Hypothalamus (tissue), 51 donors: ENCODE results near the gene FBXW10.
"Not testable (repeated sequence)": the region's sequence is repeated elsewhere in the genome, so short reads cannot be mapped to it uniquely, and the experiment has no call there.

Experiments
- DNase-seq, 51 donors: peaks; one replicate each; lab custom pipeline; 2025; lab: John Stamatoyannopoulos, UW

FBXW10 gene

DNA sequence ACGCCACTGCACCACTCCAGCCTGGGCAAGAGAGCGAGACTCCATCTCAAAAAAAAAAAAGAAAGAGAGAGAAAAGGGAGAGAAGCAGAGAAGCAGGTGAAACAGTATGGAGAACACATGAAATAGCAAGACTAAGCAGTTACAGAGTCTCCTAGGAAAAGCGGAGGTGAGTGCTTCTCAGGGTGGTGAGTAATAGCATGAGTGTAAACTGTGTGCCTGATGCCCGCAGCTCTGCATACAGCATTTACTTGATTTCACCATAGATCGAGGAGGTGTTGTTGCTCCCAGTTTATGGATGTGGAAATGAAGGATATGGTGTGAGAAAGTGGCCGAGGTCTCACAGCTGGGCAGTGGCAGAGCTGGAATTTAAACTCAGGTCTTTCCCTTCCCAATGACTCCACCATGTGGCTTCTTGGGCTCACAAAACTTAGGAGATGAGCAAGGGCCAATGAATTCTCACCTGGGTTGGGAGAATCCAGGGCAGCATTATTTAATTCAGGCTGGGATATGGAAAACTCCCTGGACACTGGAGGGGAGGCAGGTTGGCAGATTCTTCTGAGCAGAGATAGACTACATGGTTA is 10.1 kb downstream of the FBXW10 start:
- not testable (repeated sequence) for DNase-seq

DNA sequence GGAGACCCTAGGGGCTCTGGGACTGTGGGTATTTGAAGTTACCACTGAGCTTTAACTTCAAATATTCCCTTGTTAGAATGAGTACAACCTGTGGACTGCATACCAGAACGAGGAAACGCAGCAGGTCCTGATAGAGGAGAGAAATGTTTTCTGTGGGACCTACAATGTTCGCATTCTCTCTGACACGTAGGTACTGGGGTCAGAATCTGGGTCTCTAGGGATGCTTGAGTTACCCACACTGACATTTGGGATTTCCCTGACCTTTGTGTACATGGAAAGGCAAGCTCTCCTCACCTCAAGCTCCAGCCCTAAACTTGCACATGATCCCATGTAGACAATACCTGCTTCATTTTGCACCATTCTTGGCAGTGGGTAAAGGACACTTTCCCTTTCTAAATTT is 12.1 kb downstream of the FBXW10 start:
- not testable (repeated sequence) for DNase-seq

- not testable (repeated sequence) for DNase-seq
These were observed 13.7 kb downstream of the FBXW10 start for GRCh38 chr17:18757368-18758044.

DNA sequence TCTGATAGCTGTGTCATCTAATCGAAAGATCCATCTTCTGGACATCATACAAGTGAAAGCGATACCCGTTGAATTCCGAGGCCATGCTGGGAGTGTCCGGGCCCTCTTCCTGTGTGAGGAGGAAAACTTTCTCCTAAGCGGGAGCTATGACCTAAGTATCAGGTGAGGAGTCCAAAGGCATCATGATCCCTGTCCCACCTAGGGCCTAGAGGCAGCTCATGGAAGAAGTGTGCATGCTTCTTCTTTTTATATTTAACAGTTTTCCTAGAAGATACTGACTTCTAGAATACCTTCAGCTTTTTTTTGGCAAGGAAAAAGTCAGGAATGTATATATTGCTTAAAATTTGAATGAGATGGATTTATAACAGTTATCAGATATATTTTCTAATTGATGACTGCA is 14.5 kb downstream of the FBXW10 start:
- DNase-seq = not testable (repeated sequence)

DNA sequence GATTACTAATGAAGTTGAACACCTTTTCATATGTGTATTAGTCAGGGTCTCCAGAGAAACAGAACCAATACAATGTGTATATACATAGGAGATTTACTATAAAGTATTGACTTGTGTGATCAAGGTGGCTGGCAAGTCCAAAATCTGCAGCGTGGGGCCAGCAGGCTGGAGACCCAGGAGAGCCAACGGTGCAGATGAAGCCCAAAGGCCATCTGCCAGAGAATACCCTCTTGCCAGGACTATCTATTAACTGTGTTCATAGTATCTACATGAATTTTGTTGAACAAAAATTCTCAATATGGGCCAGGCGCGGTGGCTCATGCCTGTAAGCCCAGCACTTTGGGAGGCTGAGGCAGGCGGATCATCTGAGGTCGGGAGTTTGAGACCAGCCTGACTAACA is 16.4 kb downstream of the FBXW10 start:
- not testable (repeated sequence) for DNase-seq

- not testable (repeated sequence) for DNase-seq
These were observed 26.7 kb downstream of the FBXW10 start for GRCh38 chr17:18770572-18770971.

- not testable (repeated sequence) for DNase-seq
These were observed 27.2 kb downstream of the FBXW10 start for GRCh38 chr17:18771066-18771465.

DNA sequence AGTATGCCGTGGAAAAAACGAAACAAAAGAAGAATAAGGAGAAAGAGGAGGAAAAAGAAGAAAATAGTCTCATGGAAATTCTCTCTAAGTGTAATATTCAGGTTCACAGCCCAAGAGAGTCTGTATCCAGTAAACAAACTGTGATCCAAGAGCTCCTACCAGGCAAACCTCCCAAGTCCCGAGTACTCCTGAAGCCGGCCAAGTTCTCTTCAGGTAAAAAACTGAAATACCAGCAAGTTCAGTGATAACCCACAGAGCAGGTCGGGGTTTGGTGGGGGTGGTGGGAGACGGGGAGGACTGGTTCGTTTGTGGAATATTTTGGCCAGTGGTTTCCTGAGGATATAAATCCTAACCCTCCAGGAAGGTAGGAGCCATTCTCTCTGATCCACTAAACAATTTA is 28.6 kb downstream of the FBXW10 start:
- DNase-seq = no peak

DNA sequence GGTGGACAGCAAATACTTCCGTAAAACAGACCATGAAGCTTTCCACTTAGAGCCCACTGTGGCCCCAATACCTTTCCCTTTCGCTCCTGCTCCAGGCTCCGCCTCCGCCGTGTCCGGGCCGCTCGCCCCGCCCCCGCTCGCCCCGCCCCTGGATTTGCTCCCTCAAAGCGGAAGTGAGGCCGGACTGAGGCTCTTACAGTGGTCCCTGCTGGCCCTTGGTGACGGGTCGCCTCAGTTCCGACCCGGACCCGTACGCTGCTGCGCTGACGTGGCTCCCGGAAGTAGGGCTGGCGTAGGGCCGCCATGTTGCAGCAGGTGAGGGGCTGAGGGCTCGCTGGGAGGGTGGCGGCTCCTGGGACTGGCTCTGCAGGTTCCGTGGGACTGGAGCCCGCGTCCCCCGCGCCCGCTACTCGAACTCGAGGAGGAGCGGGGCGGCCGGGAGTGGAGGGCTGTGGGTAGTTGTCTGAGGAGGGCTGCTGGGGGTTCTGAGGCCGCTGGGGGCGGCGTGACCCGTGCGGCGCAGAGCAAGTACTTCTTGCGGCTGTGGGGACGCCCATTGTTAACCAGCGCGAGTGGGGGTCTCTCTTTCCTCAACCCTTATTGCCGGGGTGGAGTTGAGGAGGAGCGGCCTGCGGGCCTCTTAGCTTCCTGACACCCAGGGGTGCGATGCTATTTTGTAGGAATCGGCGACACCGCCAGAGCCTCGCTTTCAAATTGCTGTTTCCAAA is 37.3 kb downstream of the FBXW10 start, which contains the start of gene TVP23B:
Gene TVP23B (plus strand): TSS at position 193 of the 728 bp plus-strand sequence. CDS start 111 bp downstream, at position 304.
- DNase-seq = peak; percentile 26 to 98 (median 92)

DNA sequence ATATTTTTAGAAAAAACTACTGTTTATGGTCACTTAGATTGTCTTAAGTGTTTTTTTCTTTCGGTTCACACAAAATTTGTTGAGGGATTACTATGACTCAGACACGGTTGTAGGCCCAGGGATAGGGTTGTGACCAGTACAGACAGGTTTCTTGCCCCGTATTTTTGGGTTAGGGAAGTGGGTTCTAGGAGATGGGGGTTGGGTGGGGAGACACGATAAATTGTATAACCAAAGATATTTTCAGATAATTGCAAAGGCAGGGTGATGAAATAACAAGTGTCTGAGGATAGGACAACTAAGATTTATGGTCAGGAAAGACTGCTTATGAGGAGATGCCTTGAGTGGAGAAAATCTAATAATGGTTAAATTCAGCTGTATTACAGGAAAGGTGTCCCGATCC is 38.0 kb downstream of the FBXW10 start:
- not testable (repeated sequence) for DNase-seq

GRCh38 chr17:18785933-18786332 is 42.1 kb downstream of the FBXW10 start:
- not testable (repeated sequence) for DNase-seq

- DNase-seq = not testable (repeated sequence)
These were observed 43.0 kb downstream of the FBXW10 start for GRCh38 chr17:18786890-18787289.

- not testable (repeated sequence) for DNase-seq
These were observed 47.5 kb downstream of the FBXW10 start for GRCh38 chr17:18791402-18791801.

DNA sequence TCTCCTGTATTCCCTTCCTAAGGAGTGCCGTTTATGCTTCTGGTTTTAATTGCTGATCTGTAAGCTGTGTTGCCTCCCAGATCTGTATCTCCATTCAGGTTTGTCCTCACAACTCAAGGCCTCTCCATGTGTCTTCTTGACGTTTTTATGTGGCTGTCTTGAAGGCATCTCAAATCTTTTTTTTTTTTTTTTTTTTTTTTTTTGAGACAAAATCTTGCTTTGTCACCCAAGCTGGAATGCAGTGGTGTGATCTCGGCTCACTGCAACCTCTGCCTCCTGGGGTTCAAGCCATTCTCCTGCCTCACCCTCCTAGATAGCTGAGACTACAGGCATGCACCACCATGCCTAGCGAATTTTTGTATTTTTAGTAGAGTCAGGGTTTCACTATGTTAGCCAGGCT is 51.0 kb downstream of the FBXW10 start:
- not testable (repeated sequence) for DNase-seq

- not testable (repeated sequence) for DNase-seq
These were observed 53.0 kb downstream of the FBXW10 start for GRCh38 chr17:18796887-18797286.

- DNase-seq = not testable (repeated sequence)
These were observed 59.8 kb downstream of the FBXW10 start for GRCh38 chr17:18803458-18804245.

GRCh38 chr17:18815924-18816323 is 72.1 kb downstream of the FBXW10 start:
- not testable (repeated sequence) for DNase-seq

GRCh38 chr17:18816489-18817371 is 72.9 kb downstream of the FBXW10 start:
- DNase-seq = peak in 8 of 51 donors; percentile 1 to 52 (median 8)

DNA sequence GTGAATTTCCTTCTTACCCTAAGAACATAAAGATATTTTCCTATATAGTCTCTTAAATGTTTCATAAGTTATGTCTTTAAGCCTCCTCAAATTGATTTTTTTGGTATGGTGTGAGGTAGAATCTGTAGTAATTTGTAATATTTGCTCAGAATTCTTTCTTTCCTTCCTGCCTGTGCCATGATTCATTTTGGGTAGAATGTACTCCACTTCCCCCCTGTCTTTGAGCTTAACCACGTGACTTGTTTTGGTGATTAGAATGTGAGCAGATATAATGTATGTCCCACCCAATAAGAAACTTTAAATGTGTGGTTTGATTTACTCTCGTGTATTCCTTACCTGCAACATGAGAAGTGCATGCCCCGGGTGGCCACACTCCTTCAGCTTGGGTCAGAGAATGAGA is 77.6 kb downstream of the FBXW10 start:
- not testable (repeated sequence) for DNase-seq

DNA sequence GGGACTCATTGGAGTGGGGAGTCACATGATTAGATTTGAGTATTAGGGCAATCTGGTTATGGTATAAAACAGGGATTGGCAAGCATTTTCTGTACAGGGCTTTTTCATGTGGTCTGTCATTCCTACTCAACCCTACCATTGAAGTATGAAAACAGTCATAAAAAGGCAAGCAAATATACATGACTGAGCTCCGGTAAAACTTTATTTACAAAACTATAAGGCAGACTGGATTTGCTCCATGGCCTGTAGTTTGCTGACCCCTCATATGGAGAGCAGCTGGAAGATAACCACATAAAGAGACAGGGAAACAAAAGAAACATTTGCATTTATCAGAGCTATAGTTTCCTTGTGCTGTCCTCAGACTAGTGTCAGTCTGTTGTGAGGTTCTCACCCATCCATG is 83.8 kb downstream of the FBXW10 start:
- DNase-seq = not testable (repeated sequence)
